Caco-2 (cell line): ENCODE results near the gene MYO18A. TPM values are rescaled to one million over a fixed set of nuclear protein-coding genes. Genes with fewer than 3 reads are reported as not detected.
A peak's percentile ranks its signal among the peaks of the same experiment; 100 is the strongest.

ENCODE experiments used
- BruUV-seq: library from RNA; stranded (reverse); fragments of 400-500 nt; replicated peaks from 2 replicates; lab custom pipeline; 2021; lab: Mats Ljungman, UMichigan
- CTCF ChIA-PET: fragments of 300-600 bp; sonication (Branson Sonifier 250); formaldehyde crosslinking; loops from one replicate; lab custom pipeline; 2022; ENCODE audit warnings: antibody characterized with exemption; lab: Charles Lee
- POLR2A ChIA-PET: fragments of 300-600 bp; sonication (Branson Sonifier 250); formaldehyde crosslinking; loops from one replicate; lab custom pipeline; 2022; ENCODE audit warnings: antibody characterized with exemption; lab: Charles Lee
- DNase-seq, 2 experiments: peaks; one replicate each; pipeline versions ENCODE4 v3.0.0 to v3.0.0-alpha.2; 2020 to 2022
- H3K27me3 ChIP-seq: replicated peaks from 2 replicates; pipeline ENCODE4 v1.6.0; 2011; ENCODE audit warnings: low read length; ENCODE audit not compliant: control insufficient read depth, insufficient read depth
- H3K36me3 ChIP-seq: 2 replicates; pipeline ENCODE4 v1.5.1; 2011; ENCODE audit warnings: low read length; ENCODE audit not compliant: control insufficient read depth, insufficient read depth
- H3K4me1 ChIP-seq: fragments of 250-450 bp; sonication (Bioruptor Pico); 2 replicates; pipeline ENCODE4 v1.5.1; 2020; ENCODE audit warnings: mild to moderate bottlenecking
- H3K4me3 ChIP-seq: 2 replicates; pipeline ENCODE4 v1.5.1; 2011; ENCODE audit warnings: low read depth, mild to moderate bottlenecking, control low read depth, low read length
- H3K9me3 ChIP-seq: fragments of 250-450 bp; sonication (Bioruptor Pico); 2 replicates; pipeline ENCODE4 v1.5.1; 2020; ENCODE audit warnings: mild to moderate bottlenecking, moderate library complexity
- H3K27ac Mint-ChIP-seq: one replicate; pipeline ENCODE4 v1.8.0; 2022; ENCODE audit warnings: mixed read lengths; ENCODE audit not compliant: unreplicated experiment
- H3K27me3 Mint-ChIP-seq: one replicate; pipeline ENCODE4 v1.8.0; 2022; ENCODE audit warnings: mixed read lengths; ENCODE audit not compliant: insufficient read depth, unreplicated experiment
- H3K36me3 Mint-ChIP-seq: one replicate; pipeline ENCODE4 v1.8.0; 2022; ENCODE audit warnings: mild to moderate bottlenecking, mixed read lengths; ENCODE audit not compliant: insufficient read depth, unreplicated experiment
- H3K4me1 Mint-ChIP-seq: one replicate; pipeline ENCODE4 v1.8.0; 2022; ENCODE audit warnings: low read depth, mixed read lengths; ENCODE audit not compliant: unreplicated experiment
- H3K4me3 Mint-ChIP-seq: one replicate; pipeline ENCODE4 v1.8.0; 2022; ENCODE audit warnings: mild to moderate bottlenecking, moderate library complexity, mixed read lengths; ENCODE audit not compliant: unreplicated experiment
- H3K9me3 Mint-ChIP-seq: one replicate; pipeline ENCODE4 v1.8.0; 2022; ENCODE audit warnings: mixed read lengths; ENCODE audit not compliant: unreplicated experiment
- CTCF ChIP-seq, 2 experiments: fragments of 200-600 bp in 1 of 2; IDR thresholded peaks; 1 replicate in 1 of 2; 2 replicates in 1 of 2; pipeline versions ENCODE4 v1.5.1 to v1.8.0; 2011 to 2022; ENCODE audit warnings: antibody characterized with exemption in 1 of 2, control low read depth in 1 of 2, inconsistent platforms in 1 of 2, low read depth in 1 of 2, low read length in 1 of 2, mild to moderate bottlenecking in 1 of 2, moderate library complexity in 1 of 2; ENCODE audit not compliant: insufficient read depth in 1 of 2, severe bottlenecking in 1 of 2, unreplicated experiment in 1 of 2
- intact Hi-C: fragments of 100-400 bp; cut with micrococcal nuclease; formaldehyde crosslinking; loops from one replicate; pipeline ENCODE4 v1.10.0; 2022; ENCODE audit not compliant: unreplicated experiment
- total RNA-seq: library from RNA; stranded (reverse); gene quantifications from 2 replicates; pipeline ENCODE4 v1.2.3, GENCODE V29; 2022

MYO18A gene
- total RNA-seq, 1 experiment from 2014 or later = 47.1 TPM

DNA sequence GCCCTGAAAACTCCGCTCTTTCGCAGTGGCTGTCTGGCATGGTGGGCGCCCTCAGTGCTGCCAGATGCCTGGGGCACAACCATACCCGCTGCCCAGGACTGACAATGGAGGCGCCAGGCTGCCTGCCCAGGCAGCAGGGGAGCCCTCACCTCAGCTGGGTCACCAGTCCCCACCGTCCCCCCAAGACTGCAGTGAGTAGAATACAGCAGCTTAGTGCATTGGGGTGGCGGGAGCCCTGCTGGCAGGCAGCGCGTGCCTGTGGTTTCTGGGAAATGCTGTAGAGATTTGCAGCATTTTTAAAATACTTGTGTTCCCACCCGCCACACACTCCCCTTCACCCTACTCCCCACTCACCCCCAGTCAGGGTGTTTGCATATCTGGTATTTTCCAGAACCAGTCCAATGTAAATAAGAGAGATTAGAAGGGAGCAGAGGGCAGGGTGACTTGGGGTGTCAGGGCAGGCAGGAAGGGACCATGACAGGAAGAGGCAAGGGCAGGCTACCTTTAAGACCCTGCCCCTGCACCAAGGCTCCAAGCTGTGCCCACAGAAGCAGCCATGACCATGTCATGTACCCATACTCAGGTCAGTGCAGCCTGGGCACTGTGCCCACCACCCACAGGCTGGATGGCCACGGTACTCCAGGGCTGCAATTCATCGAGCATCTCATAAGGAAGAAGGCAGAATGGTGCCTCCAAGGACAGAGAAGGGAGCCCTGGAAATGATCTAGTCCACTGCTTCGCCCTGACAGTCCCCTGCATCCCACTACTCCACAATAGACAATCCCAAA is 21.5 kb downstream of the MYO18A start:
- peaks cover 42% of the 10 kb centered on the region for H3K4me1 Mint-ChIP-seq
- ChIA-PET CTCF (interaction anchor here (1.3 kb wide), 1 partner anchor 18 kb away, joined by 5 read pairs; no protein-coding TSS in a partner anchor), POLR2A (interaction anchor here (0.6 to 0.9 kb wide), 2 partner anchors 18 to 39 kb away, joined by 3 read pairs; no protein-coding TSS in a partner anchor)
- Histone ChIP-seq H3K4me3 (no peak overlapping the region), H3K27me3 (no peaks in the 10 kb centered on the region), H3K9me3 (no peaks in the 10 kb centered on the region), H3K4me1 (peaks cover 66% of the 10 kb centered on the region), H3K36me3 (peaks cover 2% of the 10 kb centered on the region; the same call in 1 of the 2 replicates)
- H3K4me3 Mint-ChIP-seq = no peak overlapping the region
- peak; percentile 26 to 77 for DNase-seq
- TF ChIP-seq CTCF (IDR thresholded peaks at IDR 0.05; ENCODE audit: insufficient read depth in 1 of 2, low read depth in 1 of 2, low read length in 1 of 2, severe bottlenecking in 1 of 2, unreplicated experiment in 1 of 2) = no peak
- peak overlapping the region; percentile 67 for H3K27ac Mint-ChIP-seq
- H3K9me3 Mint-ChIP-seq = no peaks in the 10 kb centered on the region
- no TSS peak for BruUV-seq
- H3K27me3 Mint-ChIP-seq = no peaks in the 10 kb centered on the region
- intact Hi-C loops = loop anchor here (5.0 kb wide), 1 partner anchor 206 kb away; the partner anchor contains the start of gene PHF12
- H3K36me3 Mint-ChIP-seq = no peaks in the 10 kb centered on the region

DNA sequence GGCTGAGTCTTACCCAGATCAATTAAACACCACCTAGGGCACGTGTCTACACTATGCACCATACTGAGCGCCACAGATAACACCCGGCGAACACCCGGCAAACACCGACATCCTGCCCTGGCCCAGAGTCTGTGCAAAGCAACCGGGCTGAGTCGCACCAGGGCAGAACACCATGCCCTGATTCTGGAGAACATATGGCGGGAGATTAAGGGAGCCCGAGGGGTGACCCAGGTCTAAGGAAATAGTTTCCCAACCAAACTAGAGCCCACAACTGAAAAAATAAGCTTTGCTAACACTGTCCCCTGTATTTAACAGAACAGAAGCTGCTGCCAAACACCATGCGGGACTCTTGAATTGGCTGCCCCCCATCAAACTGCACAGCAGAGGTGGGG is 22.1 kb downstream of the MYO18A start:
- no peaks in the 10 kb centered on the region for H3K9me3 ChIP-seq
- intact Hi-C loops = loop anchor here (5.0 kb wide), 1 partner anchor 206 kb away; the partner anchor contains the start of gene PHF12
- peak overlapping the region; percentile 67 for H3K27ac Mint-ChIP-seq
- no peak overlapping the region for H3K4me3 Mint-ChIP-seq
- H3K36me3 ChIP-seq = peaks cover 2% of the 10 kb centered on the region; the same call in 1 of the 2 replicates
- H3K4me1 ChIP-seq = peaks cover 66% of the 10 kb centered on the region
- H3K4me3 ChIP-seq = no peak overlapping the region
- TF ChIP-seq CTCF (IDR thresholded peaks at IDR 0.05; ENCODE audit: insufficient read depth in 1 of 2, low read depth in 1 of 2, low read length in 1 of 2, severe bottlenecking in 1 of 2, unreplicated experiment in 1 of 2) = no peak
- H3K27me3 Mint-ChIP-seq = no peaks in the 10 kb centered on the region
- no peaks in the 10 kb centered on the region for H3K9me3 Mint-ChIP-seq
- no peaks in the 10 kb centered on the region for H3K36me3 Mint-ChIP-seq
- no peak for DNase-seq
- no TSS peak for BruUV-seq
- H3K4me1 Mint-ChIP-seq = peaks cover 42% of the 10 kb centered on the region
- ChIA-PET POLR2A (interaction anchor here (0.6 kb wide), 1 partner anchor 40 kb away, joined by 3 read pairs; no protein-coding TSS in a partner anchor), CTCF (interaction anchor here (1.3 kb wide), 1 partner anchor 19 kb away, joined by 5 read pairs; no protein-coding TSS in a partner anchor)
- H3K27me3 ChIP-seq = no peaks in the 10 kb centered on the region

DNA sequence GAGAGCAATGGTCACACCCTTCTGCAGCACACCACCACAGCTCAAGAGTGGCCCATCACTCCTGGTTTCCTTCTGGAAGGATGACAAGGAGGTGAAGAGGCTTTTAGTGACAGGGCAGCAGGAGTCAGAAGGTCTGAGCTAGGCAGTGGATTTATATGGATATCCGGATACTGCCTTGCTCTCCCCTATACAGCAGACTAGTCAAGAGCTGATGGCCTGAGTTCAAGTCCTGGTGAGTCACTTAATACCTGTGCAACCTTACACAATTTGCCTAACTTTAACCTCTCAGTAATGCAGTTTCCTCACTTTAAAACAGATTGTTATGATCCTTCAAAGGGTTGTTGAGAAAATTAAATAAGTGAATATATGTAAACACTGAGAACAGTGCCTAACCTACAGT is 22.9 kb downstream of the MYO18A start:
- POLR2A ChIA-PET = no interaction called here
- no peak overlapping the region for H3K4me3 ChIP-seq
- peaks cover 2% of the 10 kb centered on the region; the same call in 1 of the 2 replicates for H3K36me3 ChIP-seq
- peaks cover 40% of the 10 kb centered on the region for H3K4me1 Mint-ChIP-seq
- H3K9me3 Mint-ChIP-seq = no peaks in the 10 kb centered on the region
- BruUV-seq = no TSS peak
- H3K27me3 ChIP-seq = no peaks in the 10 kb centered on the region
- no peak for TF ChIP-seq CTCF (IDR thresholded peaks at IDR 0.05; ENCODE audit: insufficient read depth in 1 of 2, low read depth in 1 of 2, low read length in 1 of 2, severe bottlenecking in 1 of 2, unreplicated experiment in 1 of 2)
- H3K9me3 ChIP-seq = no peaks in the 10 kb centered on the region
- H3K27me3 Mint-ChIP-seq = no peaks in the 10 kb centered on the region
- no peak for DNase-seq
- intact Hi-C loops = loop anchor here (5.0 kb wide), 1 partner anchor 205 kb away; the partner anchor contains the start of gene PHF12
- H3K4me1 ChIP-seq = peaks cover 68% of the 10 kb centered on the region
- H3K36me3 Mint-ChIP-seq = no peaks in the 10 kb centered on the region
- H3K4me3 Mint-ChIP-seq = no peak overlapping the region
- CTCF ChIA-PET = interaction anchor here (1.2 to 4.1 kb wide), 3 partner anchors 8 to 22 kb away, joined by 4 to 53 read pairs (median 11); partner anchors contain the start of gene MYO18A
- no peak overlapping the region for H3K27ac Mint-ChIP-seq
